ENCODE results near the gene SPPL3.
"Not testable (repeated sequence)": the region's sequence is repeated elsewhere in the genome, so short reads cannot be mapped to it uniquely, and the experiment has no call there.

Gene SPPL3

DNA sequence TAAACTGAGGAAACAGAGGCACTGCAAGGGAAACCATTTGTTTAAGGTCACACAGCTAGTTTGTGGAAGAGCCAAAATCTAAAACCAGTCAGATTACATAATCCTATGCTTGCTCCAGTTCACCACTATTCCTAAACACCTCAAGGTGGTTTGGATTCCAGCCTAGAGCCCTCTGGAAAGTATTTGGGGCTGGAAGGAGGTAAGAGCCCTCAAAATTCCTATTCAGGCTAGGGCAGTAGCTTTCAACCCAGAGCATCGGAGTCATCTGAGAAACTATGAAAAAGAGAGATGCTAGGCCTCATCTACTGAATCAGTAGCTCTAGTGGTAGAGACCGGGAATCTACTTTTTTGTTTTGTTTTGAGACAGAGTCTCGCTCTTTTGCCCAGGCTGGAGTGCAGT lies 16.0 kb upstream of the SPPL3 start:
- DNase-seq (ENCODE audit: low spot score): no peak

DNA sequence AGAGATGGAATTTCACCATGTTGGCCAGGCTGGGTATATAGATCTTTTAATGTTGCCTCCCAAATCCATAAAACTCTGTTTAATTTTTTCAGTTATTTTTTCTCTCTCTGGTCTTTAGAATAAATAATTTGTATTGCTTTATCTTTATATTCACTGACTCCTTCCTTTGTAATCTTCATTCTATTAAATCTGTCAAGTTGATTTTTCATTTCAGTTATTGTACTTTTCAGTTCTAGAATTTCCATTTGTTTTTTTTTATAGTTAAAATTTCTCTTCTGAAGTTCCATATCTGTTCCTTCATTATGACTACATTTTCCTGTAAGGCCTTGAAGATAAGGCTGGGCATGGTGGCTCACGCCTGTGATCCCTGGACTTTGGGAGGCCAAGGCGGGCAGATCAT lies 13.6 kb upstream of the SPPL3 start:
- DNase-seq (ENCODE audit: low spot score): no peak

DNA sequence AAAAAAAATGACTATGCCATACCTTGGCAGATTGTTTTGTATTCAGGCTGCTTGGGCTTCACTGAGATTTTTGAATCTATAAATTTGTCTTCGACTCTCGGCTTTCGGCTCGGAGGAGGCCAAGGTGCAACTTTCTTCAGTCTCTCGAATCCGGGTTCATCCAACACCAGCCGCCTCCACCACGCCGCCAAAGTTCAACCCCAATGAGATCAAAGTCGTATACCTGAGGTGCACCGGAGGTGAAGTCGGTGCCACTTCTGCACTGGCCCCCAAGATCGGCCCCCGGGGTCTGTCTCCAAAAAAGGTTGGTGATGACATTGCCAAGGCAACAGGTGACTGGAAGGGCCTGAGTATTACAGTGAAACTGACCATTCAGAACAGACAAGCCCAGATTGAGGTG lies 12.4 kb upstream of the SPPL3 start:
- DNase-seq (ENCODE audit: low spot score): no peak

GRCh38 chr12:120914794-120915193 lies 10.6 kb upstream of the SPPL3 start:
- DNase-seq (ENCODE audit: low spot score): no peak

- DNase-seq (ENCODE audit: low spot score): no peak
Observed at GRCh38 chr12:120909633-120910298, 5.6 kb upstream of the SPPL3 start.

DNA sequence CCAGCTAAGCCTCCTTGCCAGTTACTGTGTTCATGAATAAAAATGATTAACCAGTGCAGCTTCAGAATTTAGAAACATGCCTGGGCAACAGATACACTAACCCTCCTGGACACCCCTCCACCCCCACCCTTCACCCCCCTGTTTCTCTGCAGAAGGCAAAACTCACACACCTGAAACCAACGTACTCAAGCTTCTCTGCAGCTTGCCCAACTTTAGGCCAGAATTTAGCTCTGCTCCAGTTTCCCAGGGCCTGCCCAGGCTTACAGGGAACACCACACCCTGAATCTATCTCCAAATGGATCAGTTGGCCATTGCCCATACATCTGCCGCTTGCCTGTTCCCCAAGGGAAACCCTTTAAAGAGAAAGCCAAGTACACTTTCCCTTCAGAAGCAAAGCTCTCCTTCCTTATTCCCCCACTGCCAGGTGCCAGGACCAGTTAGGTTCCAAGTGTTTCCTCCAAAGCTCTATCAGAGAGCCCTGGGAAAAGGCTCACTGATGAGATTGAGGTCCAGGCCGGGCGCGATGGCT lies 1.8 kb upstream of the SPPL3 start:
- no peak for DNase-seq (ENCODE audit: low spot score)

DNA sequence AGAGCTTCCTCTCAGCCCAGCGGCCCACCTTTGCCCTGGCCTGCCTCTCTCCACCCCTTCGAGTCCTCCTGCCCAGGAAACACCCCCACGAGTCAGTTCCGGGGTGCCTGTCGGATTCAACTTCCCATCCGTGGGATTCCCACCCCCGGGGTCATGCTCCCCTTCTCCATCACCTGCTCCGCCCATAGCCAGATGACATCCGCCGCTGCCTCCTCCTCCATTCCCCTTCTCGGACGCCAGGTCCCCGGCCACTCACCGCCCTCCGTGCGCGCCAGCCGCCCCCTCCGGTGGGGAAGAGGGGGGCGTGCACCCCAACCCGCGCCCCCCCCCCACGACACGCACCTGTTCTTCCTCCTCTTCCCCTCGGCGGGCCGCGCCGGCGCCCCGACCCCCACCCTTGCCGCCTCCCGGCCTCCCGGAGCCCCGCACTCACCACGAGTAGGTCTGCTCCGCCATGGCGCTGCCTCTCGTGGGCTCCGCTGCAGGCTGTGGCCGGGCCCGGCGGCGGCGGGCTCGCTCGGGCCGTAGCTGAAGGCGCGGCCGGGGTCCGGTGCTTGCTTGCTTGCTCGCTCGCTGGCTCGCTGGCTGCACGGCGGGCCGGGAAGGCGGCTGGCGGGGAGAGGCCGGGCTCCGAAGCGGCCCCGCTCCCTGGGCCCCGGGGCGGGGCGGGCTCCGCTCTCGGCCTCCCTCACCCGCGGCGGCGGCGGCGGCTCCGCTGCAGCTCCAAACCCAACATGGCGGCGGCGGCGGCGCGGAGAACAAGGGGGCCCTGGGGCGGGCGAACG lies 554 bp downstream of the SPPL3 start:
- DNase-seq (ENCODE audit: low spot score): peak; percentile 62

DNA sequence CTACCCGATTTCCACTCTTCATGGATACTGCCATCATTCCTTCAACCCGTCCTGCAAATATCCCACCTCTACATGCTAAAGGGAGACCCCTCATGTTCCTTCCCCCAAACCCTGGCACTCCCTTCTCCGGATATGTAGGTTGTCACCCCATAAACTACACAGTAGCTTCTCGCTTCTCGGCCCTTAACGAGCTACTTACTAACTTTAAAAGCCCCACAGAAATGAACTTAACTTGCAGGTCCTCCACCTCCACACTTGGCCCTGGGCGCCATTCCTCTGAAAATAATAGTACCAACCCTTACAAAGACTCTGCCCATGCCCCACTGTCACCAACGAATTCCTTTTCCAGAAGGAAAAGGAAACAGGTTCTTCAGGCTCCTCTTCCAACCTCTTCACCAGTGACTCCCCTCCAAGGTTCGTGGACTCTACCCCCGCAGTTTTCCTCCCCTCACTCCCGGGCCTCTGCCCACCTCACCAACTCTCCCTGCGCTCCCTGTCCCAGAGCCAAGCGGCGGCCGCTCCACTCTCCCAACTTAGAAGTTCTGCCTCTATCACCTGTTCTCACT lies 1.2 kb downstream of the SPPL3 start:
- DNase-seq (ENCODE audit: low spot score): no peak

- no peak for DNase-seq (ENCODE audit: low spot score)
Observed at GRCh38 chr12:120901818-120902217, 2.3 kb downstream of the SPPL3 start.

- not testable (repeated sequence) for DNase-seq (ENCODE audit: low spot score)
Observed at GRCh38 chr12:120901101-120901500, 3.1 kb downstream of the SPPL3 start.

DNA sequence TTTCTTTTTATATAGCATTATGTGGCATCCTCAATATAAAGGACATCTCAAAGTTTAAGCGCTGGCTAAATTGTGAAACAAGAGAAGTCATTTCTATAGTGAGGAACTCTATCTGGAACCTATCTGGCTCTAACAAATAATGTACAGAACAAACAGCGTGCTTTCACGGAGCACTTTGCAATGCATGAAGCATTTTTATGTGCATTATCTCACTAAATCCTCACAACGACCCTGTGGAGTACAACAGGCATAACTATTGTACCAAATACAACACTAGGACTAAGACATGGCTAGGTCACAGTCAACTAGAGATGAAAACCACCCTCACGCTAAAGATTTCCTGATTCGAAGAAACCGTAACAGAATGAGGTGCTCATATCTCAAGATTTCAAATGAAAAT lies 8.6 kb downstream of the SPPL3 start:
- no peak for DNase-seq (ENCODE audit: low spot score)

DNA sequence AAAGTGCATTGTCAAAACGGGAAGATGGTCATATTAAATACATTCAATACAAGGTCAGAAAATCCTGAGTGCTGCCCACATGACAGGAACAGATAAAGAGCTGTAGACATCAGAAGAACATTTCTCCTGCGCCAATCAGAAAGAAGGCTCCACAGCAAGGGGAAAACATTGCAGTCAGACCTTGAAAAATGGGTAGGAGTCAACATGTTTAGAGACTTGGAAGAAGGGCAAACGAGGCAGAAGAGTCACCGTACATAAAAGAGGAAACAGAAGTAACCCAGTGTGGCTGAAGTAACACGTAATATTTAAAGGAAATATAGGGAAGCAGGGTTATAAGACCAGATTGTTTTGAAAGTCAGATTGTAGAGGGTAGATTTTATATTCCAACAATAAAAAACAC lies 11.9 kb downstream of the SPPL3 start:
- DNase-seq (ENCODE audit: low spot score): no peak

DNA sequence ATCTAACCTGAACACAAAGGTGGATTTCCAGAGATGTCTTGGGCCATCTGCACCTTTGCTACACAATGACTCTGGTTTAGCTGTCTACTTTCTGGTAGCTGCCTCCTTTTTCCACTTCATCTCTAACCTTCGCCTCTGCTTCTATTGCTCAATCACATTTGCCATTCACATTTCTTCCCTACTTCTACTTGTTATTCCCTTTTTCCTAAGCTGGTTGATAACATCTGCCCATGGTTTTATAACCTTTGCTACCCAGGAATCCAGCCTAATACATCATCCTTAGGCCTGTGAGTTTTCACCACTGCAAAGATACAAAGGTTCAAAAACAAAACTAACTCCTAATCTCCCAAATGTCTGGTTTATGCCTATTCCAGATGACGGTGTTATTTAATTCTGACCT lies 13.2 kb downstream of the SPPL3 start:
- DNase-seq (ENCODE audit: low spot score): no peak

GRCh38 chr12:120887253-120888043 lies 16.7 kb downstream of the SPPL3 start:
- DNase-seq (ENCODE audit: low spot score): no peak

DNA sequence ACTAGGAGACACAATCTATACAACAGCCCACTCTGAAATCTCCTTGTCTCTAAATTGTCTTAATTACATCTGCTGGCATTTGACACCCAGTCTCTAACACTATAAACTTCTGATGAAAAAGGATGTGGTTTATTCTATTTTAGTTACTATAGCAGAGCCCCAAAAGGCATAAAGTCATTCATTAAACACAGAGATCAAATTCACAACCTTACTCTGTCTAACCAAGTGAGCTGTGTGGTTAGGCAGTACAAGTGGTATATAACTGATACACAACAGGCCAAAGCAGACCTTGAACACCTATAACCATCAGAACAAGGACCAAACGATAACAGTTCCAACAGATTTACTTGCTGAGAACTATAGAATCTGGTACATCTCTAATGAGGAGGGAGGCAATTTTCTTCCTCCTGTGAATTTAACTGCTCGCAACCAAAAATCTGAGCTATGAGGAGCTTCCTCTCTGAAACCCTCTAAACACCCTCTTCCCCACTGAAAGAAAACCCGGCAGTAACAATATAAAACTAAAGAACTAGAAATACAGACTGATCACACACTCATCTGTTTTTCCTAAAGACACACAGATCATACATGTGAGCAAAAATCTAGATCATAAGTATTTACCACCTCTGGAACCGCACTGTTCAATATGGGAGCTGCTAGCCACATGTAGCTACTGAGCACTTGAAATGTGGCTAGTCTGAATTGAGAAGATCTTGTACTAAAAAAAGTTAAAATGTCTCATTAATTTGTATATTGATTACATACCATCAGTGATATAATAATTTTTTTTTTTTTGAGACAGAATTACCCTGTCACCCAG lies 17.7 kb downstream of the SPPL3 start:
- no peak for DNase-seq (ENCODE audit: low spot score)

DNA sequence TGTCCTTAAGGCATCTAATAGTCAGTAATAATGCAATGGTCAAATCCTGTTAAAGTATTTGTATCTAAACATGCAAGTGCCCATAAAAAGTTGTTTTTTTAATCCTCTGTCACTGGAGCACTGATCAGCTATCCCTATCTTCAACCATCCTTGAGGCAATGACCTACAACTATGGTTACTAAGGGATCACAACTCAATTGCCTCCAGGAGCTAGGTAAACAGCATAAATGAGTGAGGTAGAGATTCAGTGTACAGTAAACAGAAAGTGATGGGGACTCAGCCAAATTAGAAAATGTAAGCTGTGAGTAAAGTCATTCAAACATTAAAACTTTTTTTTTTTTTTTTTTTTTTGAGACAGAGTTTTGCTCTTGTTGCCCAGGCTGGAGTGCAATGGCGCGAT lies 18.6 kb downstream of the SPPL3 start:
- DNase-seq (ENCODE audit: low spot score): no peak

- no peak for DNase-seq (ENCODE audit: low spot score)
Observed at GRCh38 chr12:120884644-120885043, 19.5 kb downstream of the SPPL3 start.

- DNase-seq (ENCODE audit: low spot score): no peak
Observed at GRCh38 chr12:120882055-120882555, 22.1 kb downstream of the SPPL3 start.

GRCh38 chr12:120879718-120880300 lies 24.3 kb downstream of the SPPL3 start:
- no peak for DNase-seq (ENCODE audit: low spot score)

DNA sequence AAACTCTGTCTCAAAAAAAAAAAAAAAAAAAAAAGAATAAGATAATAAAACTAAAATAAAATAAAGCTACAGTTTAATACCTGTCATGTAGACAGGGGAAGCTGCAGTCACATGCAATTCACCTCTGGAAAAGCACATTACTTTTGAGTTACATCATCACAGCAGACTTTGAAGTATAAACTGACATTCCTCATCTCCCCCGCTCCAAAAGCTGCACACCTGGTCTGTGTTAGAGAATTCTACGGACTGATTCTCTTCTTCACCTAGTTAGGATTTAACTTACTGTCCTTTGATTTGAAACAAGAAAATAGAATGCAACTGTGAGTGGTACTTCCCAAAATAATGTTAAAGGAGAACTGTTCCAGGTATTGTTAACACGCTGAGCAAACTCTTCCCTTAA lies 25.1 kb downstream of the SPPL3 start:
- no peak for DNase-seq (ENCODE audit: low spot score)

Data from iPS-NIHi11 (cell line).